HepG2 (cell line): ENCODE results near the gene LCE2D. TPM values are rescaled to one million over a fixed set of nuclear protein-coding genes. Genes with fewer than 3 reads are reported as not detected.

Experiments used
- ATAC-seq: fragments of 200-7000 bp; cut with Tn5 transposase; 3 replicates; pipeline ENCODE4 v1.9.1; 2020; ENCODE audit warnings: mild to moderate bottlenecking, moderate library complexity
- BruUV-seq: library from RNA; stranded (reverse); fragments of 400-500 nt; replicated peaks from 2 replicates; lab custom pipeline; 2021; lab: Mats Ljungman, UMichigan
- CTCF ChIA-PET: fragments of 300-600 bp; formaldehyde crosslinking; extraction: SDS; loops from one replicate; lab custom pipeline; 2021; ENCODE audit warnings: low total read pairs, inconsistent platforms, low intra/inter-chr PET ratio; lab: Yijun Ruan, JAX
- POLR2A ChIA-PET: fragments of 350-600 bp; sonication (Branson Sonifier 250); formaldehyde crosslinking; loops from one replicate; lab custom pipeline; 2020; ENCODE audit warnings: antibody characterized with exemption, inconsistent platforms; lab: Yijun Ruan, JAX
- DNase-seq: peaks from one replicate; pipeline ENCODE4 v3.0.0-alpha.2; 2015; ENCODE audit warnings: low spot score
- FAIRE-seq: peaks from 3 replicates; lab custom pipeline; 2011; peaks lifted over from hg19 to GRCh38; lab: Jason Lieb, UNC
- H2AFZ ChIP-seq: one replicate; pipeline ENCODE4 v1.6.1; 2011; ENCODE audit warnings: low read length, inconsistent platforms
- H3K27ac ChIP-seq: fragments of 300-600 bp; 3 replicates; pipeline ENCODE4 v1.8.0; 2011; ENCODE audit warnings: mixed run types, mild to moderate bottlenecking, mixed read lengths, low read length, inconsistent platforms; ENCODE audit not compliant: insufficient read depth; ENCODE audit errors: extremely low read length
- H3K27me3 ChIP-seq, 2 experiments: fragments of 200-600 bp in 1 of 2; 2 replicates in 1 of 2; 3 replicates in 1 of 2; pipeline versions ENCODE4 v1.6.0 to v1.8.0; 2011; ENCODE audit warnings: low read length in 2 of 2, mild to moderate bottlenecking in 2 of 2, moderate library complexity in 2 of 2, inconsistent platforms in 1 of 2; ENCODE audit not compliant: insufficient read depth in 2 of 2, control insufficient read depth in 1 of 2
- H3K36me3 ChIP-seq, 2 experiments: fragments of 200-600 bp in 1 of 2; replicated peaks in 1 of 2; 2 replicates in 1 of 2; 3 replicates in 1 of 2; pipeline versions ENCODE4 v1.5.1 to v1.8.0; 2011; ENCODE audit warnings: low read length in 2 of 2, inconsistent platforms in 1 of 2; ENCODE audit not compliant: insufficient read depth in 2 of 2, control insufficient read depth in 1 of 2
- H3K4me1 ChIP-seq: 2 replicates; pipeline ENCODE4 v1.5.1; 2012; ENCODE audit warnings: low read length, inconsistent platforms; ENCODE audit not compliant: insufficient read depth
- H3K4me2 ChIP-seq: 2 replicates; pipeline ENCODE4 v1.6.0; 2011; ENCODE audit warnings: low read depth, low read length, inconsistent platforms
- H3K4me3 ChIP-seq, 3 experiments: fragments of 200-600 bp in 1 of 3; sonication (generic), shearing (Covaris generic) in 1 of 3; replicated peaks in 1 of 3; 2 replicates each; pipeline ENCODE4 v1.5.1; 2011 to 2016; ENCODE audit warnings: low read length in 3 of 3, inconsistent platforms in 2 of 3, low read depth in 2 of 3, mild to moderate bottlenecking in 2 of 3, control low read depth in 1 of 3, mixed read lengths in 1 of 3; ENCODE audit not compliant: insufficient read depth in 1 of 3
- H3K79me2 ChIP-seq: one replicate; pipeline ENCODE4 v1.6.1; 2011; ENCODE audit warnings: low read length, inconsistent platforms; ENCODE audit not compliant: insufficient read depth
- H3K9ac ChIP-seq: 2 replicates; pipeline ENCODE4 v1.6.0; 2011; ENCODE audit warnings: mild to moderate bottlenecking, low read depth, low read length, inconsistent platforms; ENCODE audit not compliant: insufficient read depth
- H3K9me3 ChIP-seq: 2 replicates; pipeline ENCODE4 v1.5.1; 2012; ENCODE audit warnings: mild to moderate bottlenecking, low read length
- H4K20me1 ChIP-seq: 2 replicates; pipeline ENCODE4 v1.6.0; 2011; ENCODE audit warnings: inconsistent platforms, mild to moderate bottlenecking, low read length, moderate library complexity; ENCODE audit not compliant: insufficient read depth
- CENPX ChIP-seq: sonication (generic); formaldehyde crosslinking; IDR thresholded peaks from 2 replicates; pipeline ENCODE4 v1.9.0; 2021; ENCODE audit warnings: mild to moderate bottlenecking, missing genetic modification reagents, moderate library complexity
- KLF6 ChIP-seq: IDR thresholded peaks from 2 replicates; pipeline ENCODE4 v1.8.0; 2016; ENCODE audit warnings: missing biosample characterization, missing genetic modification reagents
- KMT2B ChIP-seq: IDR thresholded peaks from 2 replicates; pipeline ENCODE4 v1.6.1; 2016; ENCODE audit warnings: missing genetic modification reagents, missing compliant biosample characterization
- NRL ChIP-seq: sonication (generic); formaldehyde crosslinking; IDR thresholded peaks from 2 replicates; pipeline ENCODE4 v1.5.0; 2020; ENCODE audit warnings: missing genetic modification reagents, mild to moderate bottlenecking, moderate library complexity, borderline replicate concordance
- POGZ ChIP-seq: sonication (generic); formaldehyde crosslinking; IDR thresholded peaks from 2 replicates; pipeline ENCODE4 v1.4.0; 2020; ENCODE audit warnings: mild to moderate bottlenecking, missing genetic modification reagents
- SMARCC2 ChIP-seq: fragments of 450-650 bp; IDR thresholded peaks from 2 replicates; pipeline ENCODE4 v1.6.1; 2017; ENCODE audit warnings: antibody characterized with exemption, mild to moderate bottlenecking
- SSRP1 ChIP-seq: IDR thresholded peaks from 2 replicates; pipeline ENCODE4 v1.6.1; 2016; ENCODE audit warnings: control low read depth
- SYNCRIP ChIP-seq: fragments of 200-400 bp; formaldehyde crosslinking; IDR thresholded peaks from 2 replicates; pipeline ENCODE4 v1.6.1; 2018; ENCODE audit warnings: mild to moderate bottlenecking, low read depth, low read length; ENCODE audit not compliant: insufficient read depth
- ZFP36L1 ChIP-seq: sonication (generic); formaldehyde crosslinking; IDR thresholded peaks from 2 replicates; pipeline ENCODE4 v1.8.0; 2022; ENCODE audit warnings: mild to moderate bottlenecking, missing genetic modification reagents, moderate library complexity
- ZNF83 ChIP-seq: sonication (generic); formaldehyde crosslinking; IDR thresholded peaks from 2 replicates; pipeline ENCODE4 v1.4.0; 2020; ENCODE audit warnings: missing genetic modification reagents, mild to moderate bottlenecking, borderline replicate concordance
- ZSCAN21 ChIP-seq: sonication (generic); formaldehyde crosslinking; IDR thresholded peaks from 2 replicates; pipeline ENCODE4 v1.8.0; 2022; ENCODE audit warnings: mild to moderate bottlenecking, missing genetic modification reagents, moderate library complexity, borderline replicate concordance
- WGBS: methylation state at CpG from one replicate; pipeline ENCODE4 v1.1.6; 2017; ENCODE audit warnings: low lambda C conversion rate; 5-methylcytosine and 5-hydroxymethylcytosine counted together
- in situ Hi-C: cut with HindIII; loops from 2 replicates; pipeline ENCODE4 v1.10.0; 2017; ENCODE audit warnings: low pct_unique_long_range_greater_than_20kb; ENCODE audit not compliant: extremely low pct_ligation_motif_present
- intact Hi-C: fragments of 100-400 bp; cut with micrococcal nuclease; formaldehyde crosslinking; loops from one replicate; pipeline ENCODE4 v1.10.0; 2022; ENCODE audit not compliant: unreplicated experiment
- polyA plus RNA-seq, 8 experiments: library from polyadenylated mRNA; depleted of rRNA in 3 of 8; stranded (reverse) in 7 of 8; unstranded in 1 of 8; fragments of >200 nt; fragmentation: Illumina TruSeq in 4 of 8; extraction: Trizol in 4 of 8; gene quantifications; 2 replicates each; pipeline versions ENCODE4 v1.2.1 to v1.2.3, GENCODE V29; 2011 to 2016; ENCODE audit warnings: low read depth in 4 of 8, missing spikeins in 1 of 8, mixed read lengths in 1 of 8; ENCODE audit not compliant: insufficient read depth in 1 of 8
- total RNA-seq, 5 experiments: library from RNA; depleted of rRNA; stranded (reverse); fragments of >200 nt; fragmentation: Illumina TruSeq; extraction: Trizol; gene quantifications; 2 replicates each; pipeline ENCODE4 v1.2.3, GENCODE V29; 2016; ENCODE audit warnings: low read depth in 1 of 5
- TF ChIP-seq, protein P1 (sequence below): sonication (generic); formaldehyde crosslinking; IDR thresholded peaks from 2 replicates; pipeline ENCODE4 v1.8.1; 2023; ENCODE audit warnings: missing genetic modification reagents, mild to moderate bottlenecking, borderline replicate concordance
- TF ChIP-seq, protein P2 (sequence below): IDR thresholded peaks from 2 replicates; pipeline ENCODE4 v1.6.1; 2018; ENCODE audit warnings: missing genetic modification reagents, mild to moderate bottlenecking, missing compliant biosample characterization
- TF ChIP-seq, protein P3 (sequence below): sonication (generic); formaldehyde crosslinking; IDR thresholded peaks from 2 replicates; pipeline ENCODE4 v1.8.1; 2023; ENCODE audit warnings: mild to moderate bottlenecking, missing genetic modification reagents
- TF ChIP-seq, protein P4 (sequence below): sonication (generic); formaldehyde crosslinking; IDR thresholded peaks from 2 replicates; pipeline ENCODE4 v1.4.0; 2020; ENCODE audit warnings: low read depth, mild to moderate bottlenecking, missing genetic modification reagents
- TF ChIP-seq, protein P5 (sequence below): sonication (generic); formaldehyde crosslinking; IDR thresholded peaks from 2 replicates; pipeline ENCODE4 v1.4.0; 2020; ENCODE audit warnings: low read depth, mild to moderate bottlenecking, missing genetic modification reagents

LCE2D gene
- total and polyA plus RNA-seq, 2 of the 13 experiments (the other 11 are each of a cell fraction or from before 2014, with no cell fraction given), result not detected

DNA sequence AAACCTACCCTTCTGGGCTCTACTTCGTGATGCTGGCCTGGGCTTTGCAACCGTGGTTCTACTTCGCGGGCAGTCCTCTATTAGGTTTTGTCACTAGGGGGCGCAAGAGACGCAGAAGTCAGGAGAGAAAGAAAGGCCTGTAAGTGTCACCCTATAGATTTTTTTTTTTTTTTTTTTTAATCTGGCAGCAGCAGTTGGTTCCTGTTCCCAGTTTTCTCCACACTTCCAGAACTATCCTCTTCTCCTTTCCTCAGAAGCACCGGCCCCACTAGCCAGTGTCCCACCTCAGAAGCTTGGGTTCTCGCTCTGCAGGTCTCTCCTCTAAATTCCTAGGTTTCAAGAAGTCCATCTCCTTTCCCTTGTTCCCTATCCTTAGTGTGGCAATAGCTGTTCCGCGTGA, 9.1 kb upstream of the LCE2D start (continued):
- TF ChIP-seq KMT2B (CRISPR knock-in tag) (no peak), ZFP36L1 (CRISPR knock-in tag) (no peak), KLF6 (CRISPR knock-in tag) (no peak), NRL (CRISPR knock-in tag) (no peak), CENPX (CRISPR knock-in tag) (no peak), POGZ (CRISPR knock-in tag) (no peak)
- TF ChIP-seq, protein P1, sequence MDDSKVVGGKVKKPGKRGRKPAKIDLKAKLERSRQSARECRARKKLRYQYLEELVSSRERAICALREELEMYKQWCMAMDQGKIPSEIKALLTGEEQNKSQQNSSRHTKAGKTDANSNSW, result no peak

DNA sequence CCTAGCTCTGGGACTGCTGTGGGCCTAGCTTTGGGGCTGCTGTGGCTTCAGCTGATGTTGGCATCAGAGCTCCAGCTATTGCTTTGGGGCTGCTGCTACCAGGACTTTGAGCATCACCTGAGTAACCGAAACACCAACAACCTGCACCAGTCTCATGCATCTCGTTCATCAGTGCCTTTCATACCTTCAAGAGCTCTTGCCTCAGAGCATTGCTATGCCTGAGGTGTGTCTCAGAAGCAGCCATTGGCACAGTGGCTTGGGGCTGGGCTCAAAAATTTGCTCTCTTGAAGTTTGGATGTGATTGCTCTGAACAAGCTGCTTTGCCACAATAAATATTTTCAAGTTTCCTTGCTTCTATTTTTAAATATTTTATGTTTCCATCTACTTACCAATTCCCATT, 6.7 kb upstream of the LCE2D start:
- intact Hi-C loops, result no loop called here
- no peaks in the 10 kb centered on the region for H3K36me3 ChIP-seq
- H4K20me1 ChIP-seq, result no peaks in the 10 kb centered on the region
- H3K27ac ChIP-seq, result no peak overlapping the region
- FAIRE-seq, result no peak
- no CpG with 5 or more reads among the region's 2 CpGs for WGBS
- H3K9me3 ChIP-seq, result no peaks in the 10 kb centered on the region
- no peak overlapping the region for H3K4me2 ChIP-seq
- no peak overlapping the region for H3K4me3 ChIP-seq
- H3K4me1 ChIP-seq, result no peaks in the 10 kb centered on the region
- no peak overlapping the region for H2AFZ ChIP-seq
- H3K9ac ChIP-seq, result no peak overlapping the region
- no peak for DNase-seq
- BruUV-seq, result no TSS peak
- in situ Hi-C loops, result no loop called here
- ChIA-PET CTCF (no interaction called here), POLR2A (no interaction called here)
- no peak for ATAC-seq
- no peaks in the 10 kb centered on the region for H3K79me2 ChIP-seq
- no peaks in the 10 kb centered on the region for H3K27me3 ChIP-seq
- TF ChIP-seq SSRP1 (no peak), SYNCRIP (no peak), ZNF83 (no peak), SMARCC2 (no peak), ZSCAN21 (CRISPR knock-in tag) (no peak)
- TF ChIP-seq, protein P2, sequence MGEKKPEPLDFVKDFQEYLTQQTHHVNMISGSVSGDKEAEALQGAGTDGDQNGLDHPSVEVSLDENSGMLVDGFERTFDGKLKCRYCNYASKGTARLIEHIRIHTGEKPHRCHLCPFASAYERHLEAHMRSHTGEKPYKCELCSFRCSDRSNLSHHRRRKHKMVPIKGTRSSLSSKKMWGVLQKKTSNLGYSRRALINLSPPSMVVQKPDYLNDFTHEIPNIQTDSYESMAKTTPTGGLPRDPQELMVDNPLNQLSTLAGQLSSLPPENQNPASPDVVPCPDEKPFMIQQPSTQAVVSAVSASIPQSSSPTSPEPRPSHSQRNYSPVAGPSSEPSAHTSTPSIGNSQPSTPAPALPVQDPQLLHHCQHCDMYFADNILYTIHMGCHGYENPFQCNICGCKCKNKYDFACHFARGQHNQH (CRISPR knock-in tag), result no peak
- TF ChIP-seq, protein P3, sequence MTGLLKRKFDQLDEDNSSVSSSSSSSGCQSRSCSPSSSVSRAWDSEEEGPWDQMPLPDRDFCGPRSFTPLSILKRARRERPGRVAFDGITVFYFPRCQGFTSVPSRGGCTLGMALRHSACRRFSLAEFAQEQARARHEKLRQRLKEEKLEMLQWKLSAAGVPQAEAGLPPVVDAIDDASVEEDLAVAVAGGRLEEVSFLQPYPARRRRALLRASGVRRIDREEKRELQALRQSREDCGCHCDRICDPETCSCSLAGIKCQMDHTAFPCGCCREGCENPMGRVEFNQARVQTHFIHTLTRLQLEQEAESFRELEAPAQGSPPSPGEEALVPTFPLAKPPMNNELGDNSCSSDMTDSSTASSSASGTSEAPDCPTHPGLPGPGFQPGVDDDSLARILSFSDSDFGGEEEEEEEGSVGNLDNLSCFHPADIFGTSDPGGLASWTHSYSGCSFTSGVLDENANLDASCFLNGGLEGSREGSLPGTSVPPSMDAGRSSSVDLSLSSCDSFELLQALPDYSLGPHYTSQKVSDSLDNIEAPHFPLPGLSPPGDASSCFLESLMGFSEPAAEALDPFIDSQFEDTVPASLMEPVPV (CRISPR knock-in tag), result no peak
- TF ChIP-seq, protein P4, sequence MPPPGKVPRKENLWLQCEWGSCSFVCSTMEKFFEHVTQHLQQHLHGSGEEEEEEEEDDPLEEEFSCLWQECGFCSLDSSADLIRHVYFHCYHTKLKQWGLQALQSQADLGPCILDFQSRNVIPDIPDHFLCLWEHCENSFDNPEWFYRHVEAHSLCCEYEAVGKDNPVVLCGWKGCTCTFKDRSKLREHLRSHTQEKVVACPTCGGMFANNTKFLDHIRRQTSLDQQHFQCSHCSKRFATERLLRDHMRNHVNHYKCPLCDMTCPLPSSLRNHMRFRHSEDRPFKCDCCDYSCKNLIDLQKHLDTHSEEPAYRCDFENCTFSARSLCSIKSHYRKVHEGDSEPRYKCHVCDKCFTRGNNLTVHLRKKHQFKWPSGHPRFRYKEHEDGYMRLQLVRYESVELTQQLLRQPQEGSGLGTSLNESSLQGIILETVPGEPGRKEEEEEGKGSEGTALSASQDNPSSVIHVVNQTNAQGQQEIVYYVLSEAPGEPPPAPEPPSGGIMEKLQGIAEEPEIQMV (CRISPR knock-in tag), result no peak
- TF ChIP-seq, protein P5, sequence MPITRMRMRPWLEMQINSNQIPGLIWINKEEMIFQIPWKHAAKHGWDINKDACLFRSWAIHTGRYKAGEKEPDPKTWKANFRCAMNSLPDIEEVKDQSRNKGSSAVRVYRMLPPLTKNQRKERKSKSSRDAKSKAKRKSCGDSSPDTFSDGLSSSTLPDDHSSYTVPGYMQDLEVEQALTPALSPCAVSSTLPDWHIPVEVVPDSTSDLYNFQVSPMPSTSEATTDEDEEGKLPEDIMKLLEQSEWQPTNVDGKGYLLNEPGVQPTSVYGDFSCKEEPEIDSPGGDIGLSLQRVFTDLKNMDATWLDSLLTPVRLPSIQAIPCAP (CRISPR knock-in tag), result no peak
- TF ChIP-seq, all 625 proteins: peak for 0
